ENCODE data around the gene OSBPL10. TPM values are rescaled to one million over a fixed set of nuclear protein-coding genes. Genes with fewer than 3 reads are reported as not detected.
"Not testable (repeated sequence)": the region's sequence is repeated elsewhere in the genome, so short reads cannot be mapped to it uniquely, and the experiment has no call there.

Gene OSBPL10
- total RNA-seq, 1 experiment from 2014 or later: 13.9 TPM

- DNase-seq (ENCODE audit: low read depth): no peak
These were observed 90.2 kb downstream of the OSBPL10 start for GRCh38 chr3:31890742-31891469.

DNA sequence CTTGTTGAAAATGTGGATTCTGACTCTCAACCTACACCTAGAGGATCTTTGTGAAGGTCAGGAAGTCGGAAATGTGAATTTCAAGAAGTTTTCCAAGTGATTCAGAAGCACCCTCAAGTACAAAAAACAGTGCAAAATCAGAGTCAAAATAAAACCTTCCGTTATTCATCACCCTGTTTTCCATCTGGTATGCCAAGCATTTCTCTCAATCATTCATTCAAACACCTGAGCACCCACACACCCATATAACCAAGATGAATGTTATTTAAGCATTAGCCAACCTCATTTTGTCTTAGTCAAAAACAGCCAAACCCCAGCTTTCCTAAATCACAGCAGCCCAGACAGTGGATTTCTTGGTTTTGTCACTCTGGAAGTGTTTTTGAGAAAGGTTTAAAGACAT lies 91.1 kb downstream of the OSBPL10 start:
- no peak for DNase-seq (ENCODE audit: low read depth)

DNA sequence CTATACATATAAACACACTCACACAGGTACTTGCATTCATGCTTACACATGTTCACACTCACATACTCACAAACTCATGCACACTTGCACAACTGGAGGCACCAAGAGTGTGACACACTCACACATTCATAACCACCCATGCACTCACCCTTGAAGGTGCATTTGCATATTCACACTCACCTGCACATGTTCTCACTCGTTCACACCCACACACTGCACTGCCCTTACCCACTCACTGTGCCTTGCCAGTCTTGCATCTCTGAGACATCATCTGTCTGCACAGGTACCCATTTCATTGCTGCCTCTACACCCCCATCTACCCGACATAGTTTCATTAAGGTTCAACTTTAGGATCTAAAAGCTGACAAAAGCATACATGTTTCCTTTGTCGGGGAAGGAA lies 95.8 kb downstream of the OSBPL10 start:
- DNase-seq (ENCODE audit: low read depth): no peak

DNA sequence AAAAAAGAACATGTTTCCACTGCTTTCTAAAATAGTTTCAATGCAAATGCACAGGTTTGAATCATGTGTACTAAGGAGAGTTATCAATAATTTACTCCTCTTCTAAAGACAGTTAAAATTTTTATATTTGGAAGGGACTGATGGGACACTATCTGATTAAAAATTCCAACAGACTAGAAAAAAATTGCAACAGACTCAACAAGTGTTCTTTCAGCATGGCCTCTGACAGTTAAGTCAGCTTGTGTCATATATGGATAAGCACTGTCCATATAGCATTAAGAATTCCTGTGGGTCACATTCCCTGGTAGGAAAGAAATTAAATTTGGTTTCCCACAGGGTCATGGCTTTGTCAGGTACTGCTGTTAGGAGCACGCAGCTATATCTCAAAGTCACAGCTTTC lies 96.8 kb downstream of the OSBPL10 start:
- no peak for DNase-seq (ENCODE audit: low read depth)

GRCh38 chr3:31882895-31883294 lies 98.2 kb downstream of the OSBPL10 start:
- DNase-seq (ENCODE audit: low read depth): no peak

- no peak for DNase-seq (ENCODE audit: low read depth)
These were observed 98.6 kb downstream of the OSBPL10 start for GRCh38 chr3:31882431-31882830.

GRCh38 chr3:31880482-31881078 lies 100.5 kb downstream of the OSBPL10 start:
- DNase-seq (ENCODE audit: low read depth): no peak

GRCh38 chr3:31880020-31880419 lies 101.0 kb downstream of the OSBPL10 start:
- DNase-seq (ENCODE audit: low read depth): peak; percentile 30

DNA sequence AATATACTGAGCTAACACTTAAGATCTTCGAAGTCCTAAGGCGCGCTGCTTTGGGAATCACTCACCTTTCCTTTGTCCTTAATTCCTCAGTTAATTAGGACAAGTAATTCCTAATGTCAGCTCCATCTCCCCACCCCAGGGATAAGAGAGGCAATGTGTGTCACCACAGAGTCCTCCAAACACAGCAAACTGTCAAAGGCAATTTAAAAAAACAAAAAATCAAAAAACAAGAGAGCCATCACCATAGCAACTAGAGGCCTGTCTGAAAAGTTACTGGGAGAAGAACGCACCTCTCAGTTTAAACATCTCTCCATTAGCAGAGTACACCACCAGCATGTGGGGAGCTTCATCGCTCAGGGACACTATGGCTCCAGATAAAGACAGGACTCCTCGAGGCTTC lies 101.7 kb downstream of the OSBPL10 start:
- DNase-seq (ENCODE audit: low read depth): no peak

- no peak for DNase-seq (ENCODE audit: low read depth)
These were observed 102.7 kb downstream of the OSBPL10 start for GRCh38 chr3:31878231-31878838.

DNA sequence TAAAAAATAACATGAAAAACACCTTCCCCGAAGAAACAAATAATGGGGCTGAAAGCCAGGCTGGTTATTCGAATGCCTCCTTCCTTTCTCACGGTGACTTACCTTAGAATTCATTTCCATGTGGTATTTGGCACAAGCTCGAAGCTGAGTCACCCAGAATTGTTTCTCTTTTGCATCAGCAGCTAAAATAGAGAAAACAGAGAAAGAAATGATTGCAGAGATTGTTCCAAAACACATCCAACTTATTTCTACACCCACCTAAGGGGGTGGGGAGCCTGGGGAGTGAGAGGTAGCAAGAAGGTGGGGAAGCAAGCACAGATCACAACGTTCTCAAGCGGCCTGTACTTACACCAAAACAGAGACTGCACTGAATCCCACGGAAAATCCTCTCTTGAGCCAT lies 104.7 kb downstream of the OSBPL10 start:
- peak; percentile 73 for DNase-seq (ENCODE audit: low read depth)

GRCh38 chr3:31875437-31875836 lies 105.6 kb downstream of the OSBPL10 start:
- no peak for DNase-seq (ENCODE audit: low read depth)

GRCh38 chr3:31873254-31873820 lies 107.7 kb downstream of the OSBPL10 start:
- peak; percentile 3 for DNase-seq (ENCODE audit: low read depth)

DNA sequence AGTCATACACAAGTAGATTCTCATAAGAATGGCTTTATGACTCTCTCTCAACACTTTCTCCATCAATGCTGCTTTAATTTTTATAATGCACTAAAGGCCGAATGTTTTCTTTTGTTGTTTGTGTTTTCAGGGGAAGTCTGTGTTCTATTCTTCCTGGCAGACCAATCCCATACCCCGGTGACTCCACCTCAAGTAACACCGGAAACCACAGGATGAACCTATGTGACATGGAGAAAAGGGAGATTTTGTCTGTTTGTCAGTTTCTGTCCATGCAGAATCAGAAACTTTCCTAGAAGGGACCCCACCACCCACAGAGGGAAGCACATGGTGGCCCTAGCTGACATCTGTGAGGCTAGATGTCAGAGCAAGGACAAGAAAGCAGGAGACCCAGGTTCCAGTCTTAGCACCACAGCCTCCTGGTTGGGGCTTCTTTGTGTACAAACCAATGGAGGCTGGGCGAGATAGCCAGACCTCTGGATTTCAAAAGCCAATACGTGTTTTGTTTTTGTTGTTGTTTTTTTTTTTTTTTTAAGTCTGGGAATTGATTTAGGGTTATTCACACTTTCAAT lies 109.0 kb downstream of the OSBPL10 start:
- DNase-seq (ENCODE audit: low read depth): no peak

GRCh38 chr3:31870111-31870510 lies 111.0 kb downstream of the OSBPL10 start:
- DNase-seq (ENCODE audit: low read depth): not testable (repeated sequence)

DNA sequence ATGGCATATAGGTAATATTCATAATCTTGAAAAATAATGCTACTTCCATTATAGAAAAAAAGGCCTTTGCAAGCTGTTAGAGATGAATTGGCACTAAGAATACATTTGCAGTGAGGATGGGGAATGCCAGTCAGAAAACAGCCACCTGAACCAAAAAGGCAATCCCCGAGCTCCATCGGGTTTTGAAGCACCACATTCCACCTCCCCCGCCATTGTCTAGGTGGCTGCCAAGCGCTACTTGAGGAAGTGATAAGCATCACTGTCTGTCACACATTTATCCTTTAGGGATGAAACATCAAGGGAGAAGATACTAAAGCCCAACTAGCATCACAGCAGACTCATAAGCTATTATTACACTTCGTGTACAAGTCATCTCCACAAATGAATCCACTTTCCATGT lies 112.8 kb downstream of the OSBPL10 start:
- no peak for DNase-seq (ENCODE audit: low read depth)

- no peak for DNase-seq (ENCODE audit: low read depth)
These were observed 118.3 kb downstream of the OSBPL10 start for GRCh38 chr3:31862666-31863279.

DNA sequence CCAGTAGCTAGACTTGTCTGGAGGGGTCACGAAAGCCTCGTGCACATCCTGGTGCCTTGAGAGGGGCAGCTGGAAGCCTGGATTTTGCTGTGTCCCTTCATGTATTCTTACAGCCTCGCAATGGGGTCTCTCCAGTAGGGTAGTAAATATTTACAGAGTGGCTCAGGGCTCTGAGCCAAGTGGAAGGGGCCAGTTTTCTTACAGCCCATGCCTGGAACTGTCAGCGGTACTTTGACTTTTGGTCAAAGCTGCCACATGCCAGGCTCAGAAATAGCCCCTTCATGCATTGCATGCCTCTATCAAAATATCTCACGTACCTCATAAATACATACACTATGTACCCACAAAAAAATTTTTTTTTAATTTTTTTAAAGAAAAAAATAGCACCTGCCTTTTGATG lies 119.2 kb downstream of the OSBPL10 start:
- no peak for DNase-seq (ENCODE audit: low read depth)

- DNase-seq (ENCODE audit: low read depth): not testable (repeated sequence)
These were observed 120.4 kb downstream of the OSBPL10 start for GRCh38 chr3:31860642-31861041.

DNA sequence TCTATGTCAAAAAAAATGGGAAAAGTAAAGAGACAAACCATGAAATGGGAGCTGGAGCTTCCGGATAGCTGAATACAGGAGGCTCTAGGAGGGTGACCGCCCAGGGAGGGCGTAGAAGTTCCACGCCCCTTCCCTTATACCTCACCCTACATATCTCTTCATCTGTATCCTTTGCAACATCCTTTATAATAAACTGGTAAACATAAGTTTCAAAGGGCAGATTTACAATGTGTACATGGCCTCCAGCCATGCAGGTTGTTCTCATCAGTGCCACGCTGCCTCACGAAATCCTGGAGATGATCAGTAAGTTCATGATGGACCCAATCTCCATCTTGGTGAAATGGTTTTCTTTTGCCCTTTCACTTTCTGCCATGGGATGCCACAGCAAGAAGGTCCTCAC lies 121.8 kb downstream of the OSBPL10 start:
- DNase-seq (ENCODE audit: low read depth): no peak

GRCh38 chr3:31858439-31858838 lies 122.6 kb downstream of the OSBPL10 start:
- DNase-seq (ENCODE audit: low read depth): peak; percentile 22

DNA sequence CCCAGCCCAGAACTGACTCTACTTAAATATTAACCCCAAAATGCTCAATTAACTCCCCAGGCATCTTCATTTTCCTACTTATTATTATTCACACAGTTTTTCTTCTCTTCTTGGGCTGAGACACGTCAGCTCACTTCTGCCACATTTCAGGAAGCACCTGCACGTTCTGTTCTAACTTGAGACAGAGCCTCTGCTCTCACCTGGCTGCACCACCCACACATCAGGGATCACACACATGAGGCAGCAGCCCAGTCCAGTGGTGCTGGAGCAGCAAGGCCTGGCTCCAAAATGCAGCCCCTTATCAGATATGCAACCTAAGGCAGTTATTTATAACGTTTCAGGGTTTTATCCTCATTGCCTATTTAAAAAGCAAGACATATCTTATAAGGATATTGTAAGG lies 127.5 kb downstream of the OSBPL10 start:
- no peak for DNase-seq (ENCODE audit: low read depth)
